Muscle layer of colon (tissue), 2 donors: Measurements from ENCODE around the gene MAPK8IP1.

ENCODE experiments used
- H3K27ac ChIP-seq: one replicate; pipeline ENCODE4 v1.7.0; 2013; ENCODE audit warnings: low read depth, mild to moderate bottlenecking, low read length, moderate library complexity
- H3K27me3 ChIP-seq, 2 donors: one replicate each; pipeline ENCODE4 v1.7.0; 2013; ENCODE audit warnings: low read length in 2 of 2, mild to moderate bottlenecking in 2 of 2; ENCODE audit not compliant: insufficient read depth in 2 of 2, control insufficient read depth in 1 of 2
- H3K36me3 ChIP-seq: one replicate; pipeline ENCODE4 v1.7.0; 2013; ENCODE audit warnings: mild to moderate bottlenecking, low read length; ENCODE audit not compliant: insufficient read depth
- H3K4me1 ChIP-seq: one replicate; pipeline ENCODE4 v1.7.0; 2013; ENCODE audit warnings: mild to moderate bottlenecking, low read length; ENCODE audit not compliant: insufficient read depth
- H3K4me3 ChIP-seq, 2 donors: one replicate each; pipeline ENCODE4 v1.7.0; 2013; ENCODE audit warnings: low read length in 2 of 2, low read depth in 1 of 2, mild to moderate bottlenecking in 1 of 2, moderate library complexity in 1 of 2
- H3K9ac ChIP-seq: one replicate; pipeline ENCODE4 v1.7.0; 2013; ENCODE audit warnings: low read length
- H3K9me3 ChIP-seq: one replicate; pipeline ENCODE4 v1.7.0; 2013; ENCODE audit warnings: mild to moderate bottlenecking, low read length
- donor health status: abdominal sarcoma.
- donor health status: Adenocarcinoma of cecum.

The MAPK8IP1 gene

DNA sequence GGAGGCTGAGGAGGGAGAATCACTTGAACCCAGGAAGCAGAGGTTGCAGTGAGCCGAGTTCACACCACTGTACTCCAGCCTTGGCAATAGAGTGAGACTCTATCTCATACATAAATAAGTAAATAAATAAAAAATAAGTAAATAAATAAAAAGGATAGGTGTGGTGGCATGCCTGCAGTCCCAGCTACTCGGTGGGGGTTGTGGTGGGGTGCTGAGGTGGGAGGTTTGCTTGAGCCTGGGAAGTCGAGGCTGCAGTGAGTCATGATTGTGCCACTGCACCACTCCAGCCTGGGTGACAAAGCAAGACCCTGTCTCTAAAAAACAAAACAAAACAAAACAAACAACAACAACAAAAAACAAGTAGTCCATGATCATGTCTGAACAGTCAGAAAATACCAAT is 40.1 kb downstream of the MAPK8IP1 start:
- H3K4me1 ChIP-seq: no peaks in the 10 kb centered on the region
- H3K9me3 ChIP-seq: no peaks in the 10 kb centered on the region
- H3K27ac ChIP-seq: no peak overlapping the region
- H3K36me3 ChIP-seq: no peaks in the 10 kb centered on the region
- peaks cover 4 to 33% of the 10 kb centered on the region in 2 donors for H3K27me3 ChIP-seq
- H3K9ac ChIP-seq: no peak overlapping the region
- H3K4me3 ChIP-seq: no peak overlapping the region

DNA sequence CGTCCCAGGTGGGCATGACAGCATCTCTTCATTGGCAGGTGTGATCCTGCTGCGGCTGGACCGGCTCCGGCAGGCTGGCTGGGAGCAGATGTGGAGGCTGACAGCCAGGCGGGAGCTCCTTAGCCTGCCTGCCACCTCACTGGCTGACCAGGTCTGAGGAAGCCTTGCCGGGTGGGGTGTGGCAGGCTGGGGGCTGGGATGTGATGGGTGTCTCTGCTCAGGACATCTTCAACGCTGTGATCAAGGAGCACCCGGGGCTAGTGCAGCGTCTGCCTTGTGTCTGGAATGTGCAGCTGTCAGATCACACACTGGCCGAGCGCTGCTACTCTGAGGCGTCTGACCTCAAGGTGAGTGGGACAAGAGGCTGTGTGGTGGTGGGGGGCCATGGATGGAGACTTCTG is 40.5 kb downstream of the MAPK8IP1 start:
- no peak overlapping the region for H3K9ac ChIP-seq
- H3K27me3 ChIP-seq: peaks cover 4 to 33% of the 10 kb centered on the region in 2 donors

GRCh38 chr11:45926536-45927331 is 41.3 kb downstream of the MAPK8IP1 start:
- Histone ChIP-seq H3K4me1 (no peaks in the 10 kb centered on the region), H3K4me3 (no peak overlapping the region), H3K27ac (no peak overlapping the region), H3K9ac (no peak overlapping the region), H3K9me3 (no peaks in the 10 kb centered on the region), H3K36me3 (peaks cover 8% of the 10 kb centered on the region), H3K27me3 (peaks cover 4 to 27% of the 10 kb centered on the region in 2 donors)

More for the DNA sequence above, 40.5 kb downstream of the MAPK8IP1 start:
- Histone ChIP-seq H3K4me3 (no peak overlapping the region), H3K9me3 (no peaks in the 10 kb centered on the region), H3K27ac (no peak overlapping the region), H3K36me3 (peaks cover under 1% of the 10 kb centered on the region), H3K4me1 (no peaks in the 10 kb centered on the region)

GRCh38 chr11:45927332-45927683 is 41.9 kb downstream of the MAPK8IP1 start:
- Histone ChIP-seq H3K9me3 (no peaks in the 10 kb centered on the region), H3K36me3 (peaks cover 14% of the 10 kb centered on the region), H3K27ac (no peak overlapping the region), H3K4me3 (no peak overlapping the region), H3K9ac (no peak overlapping the region), H3K4me1 (no peaks in the 10 kb centered on the region), H3K27me3 (peaks cover 4 to 21% of the 10 kb centered on the region in 2 donors)

DNA sequence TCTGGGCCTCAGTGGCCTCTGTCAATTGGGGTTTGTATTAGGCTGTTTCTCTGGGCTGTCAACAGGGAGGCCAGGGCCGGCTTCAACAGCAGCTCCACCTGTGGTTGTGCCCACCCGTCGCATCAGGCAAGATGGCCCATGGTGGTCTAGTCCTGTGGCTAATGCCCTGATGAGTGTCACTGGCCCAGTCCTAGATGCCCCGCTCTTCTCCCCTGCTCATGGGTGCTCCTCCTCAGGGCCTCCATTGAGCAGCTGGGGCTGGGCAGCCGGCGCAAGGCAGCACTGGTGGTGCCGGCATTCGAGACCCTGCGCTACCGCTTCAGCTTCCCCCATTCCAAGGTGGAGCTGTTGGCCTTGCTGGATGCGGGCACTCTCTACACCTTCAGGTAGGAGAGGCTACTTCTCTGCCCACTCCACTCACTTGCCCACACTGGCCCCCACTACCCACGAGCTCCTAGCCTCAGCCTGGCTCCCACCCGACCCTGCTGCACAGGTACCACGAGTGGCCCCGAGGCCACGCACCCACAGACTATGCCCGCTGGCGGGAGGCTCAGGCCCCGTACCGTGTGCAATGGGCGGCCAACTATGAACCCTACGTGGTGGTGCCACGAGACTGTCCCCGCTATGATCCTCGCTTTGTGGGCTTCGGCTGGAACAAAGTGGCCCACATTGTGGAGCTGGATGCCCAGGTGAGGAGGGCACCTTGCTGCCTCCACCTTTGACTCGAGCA is 42.4 kb downstream of the MAPK8IP1 start:
- no peaks in the 10 kb centered on the region for H3K9me3 ChIP-seq
- no peak overlapping the region for H3K9ac ChIP-seq
- no peaks in the 10 kb centered on the region for H3K4me1 ChIP-seq
- H3K36me3 ChIP-seq: peaks cover 14% of the 10 kb centered on the region
- H3K4me3 ChIP-seq: no peak overlapping the region
- H3K27me3 ChIP-seq: peaks cover 4 to 16% of the 10 kb centered on the region in 2 donors
- H3K27ac ChIP-seq: no peak overlapping the region

DNA sequence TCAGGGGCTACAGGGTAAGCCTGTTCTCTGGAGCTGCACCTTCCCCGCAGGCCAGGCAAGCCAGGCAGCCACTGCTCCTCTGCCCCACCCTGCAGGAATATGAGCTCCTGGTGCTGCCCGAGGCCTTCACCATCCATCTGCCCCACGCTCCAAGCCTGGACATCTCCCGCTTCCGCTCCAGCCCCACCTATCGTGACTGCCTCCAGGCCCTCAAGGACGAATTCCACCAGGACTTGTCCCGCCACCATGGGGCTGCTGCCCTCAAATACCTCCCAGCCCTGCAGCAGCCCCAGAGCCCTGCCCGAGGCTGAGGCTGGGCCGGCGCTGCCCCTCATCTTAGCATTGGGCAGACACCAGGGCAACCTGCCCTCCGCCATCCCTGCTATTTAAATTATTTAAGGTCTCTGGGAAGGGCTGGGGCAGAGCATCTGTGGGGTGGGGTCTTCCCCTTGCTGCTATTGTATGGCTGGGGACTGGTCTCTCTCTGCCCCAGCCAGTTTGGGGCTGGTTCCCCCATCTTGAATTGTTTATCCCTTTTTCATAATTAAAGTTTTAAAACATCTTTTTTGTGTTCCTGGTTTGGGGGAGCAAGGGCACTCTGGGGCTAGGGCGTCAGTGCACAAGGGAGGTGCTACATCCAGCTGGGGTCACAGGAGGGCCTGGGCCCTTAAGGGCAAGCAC is 43.2 kb downstream of the MAPK8IP1 start:
- Histone ChIP-seq H3K27me3 (peaks cover 0 to 9% of the 10 kb centered on the region in 2 donors), H3K9ac (no peak overlapping the region), H3K27ac (no peak overlapping the region), H3K36me3 (peaks cover 19% of the 10 kb centered on the region), H3K4me1 (peaks cover 4% of the 10 kb centered on the region), H3K9me3 (no peaks in the 10 kb centered on the region), H3K4me3 (no peak overlapping the region)

- H3K27me3 ChIP-seq: peaks cover 0 to 2% of the 10 kb centered on the region in 2 donors
- H3K9ac ChIP-seq: no peak overlapping the region
- no peaks in the 10 kb centered on the region for H3K9me3 ChIP-seq
- no peak overlapping the region for H3K27ac ChIP-seq
- H3K36me3 ChIP-seq: peaks cover 26% of the 10 kb centered on the region
- peaks cover 6% of the 10 kb centered on the region for H3K4me1 ChIP-seq
- H3K4me3 ChIP-seq: no peak overlapping the region
Measured at GRCh38 chr11:45929486-45930030, 44.1 kb downstream of the MAPK8IP1 start.

GRCh38 chr11:45930031-45930794 is 44.8 kb downstream of the MAPK8IP1 start:
- Histone ChIP-seq H3K4me3 (no peak overlapping the region), H3K27ac (no peak overlapping the region), H3K27me3 (no peaks in the 10 kb centered on the region), H3K9ac (no peak overlapping the region), H3K9me3 (no peaks in the 10 kb centered on the region), H3K36me3 (peaks cover 33% of the 10 kb centered on the region), H3K4me1 (peaks cover 6% of the 10 kb centered on the region)

GRCh38 chr11:45930951-45931570 is 45.6 kb downstream of the MAPK8IP1 start:
- Histone ChIP-seq H3K27ac (no peak overlapping the region), H3K4me3 (no peak overlapping the region), H3K9me3 (no peaks in the 10 kb centered on the region), H3K9ac (no peak overlapping the region), H3K4me1 (peaks cover 6% of the 10 kb centered on the region), H3K27me3 (no peaks in the 10 kb centered on the region), H3K36me3 (peaks cover 41% of the 10 kb centered on the region)

GRCh38 chr11:45931739-45932138 is 46.3 kb downstream of the MAPK8IP1 start:
- Histone ChIP-seq H3K4me1 (peaks cover 6% of the 10 kb centered on the region), H3K9ac (no peak overlapping the region), H3K27ac (no peak overlapping the region), H3K4me3 (no peak overlapping the region), H3K36me3 (peaks cover 45% of the 10 kb centered on the region), H3K9me3 (no peaks in the 10 kb centered on the region), H3K27me3 (no peaks in the 10 kb centered on the region)
